ENCODE measurements around the gene SBF2. TPM values are rescaled to one million over a fixed set of nuclear protein-coding genes. Genes with fewer than 3 reads are reported as not detected.

Gene SBF2
- total and polyA plus RNA-seq, 4 donors = 50.3 to 74.2 (median 61.3) TPM

GRCh38 chr11:10162222-10162621, 131.8 kb downstream of the SBF2 start:
- Histone ChIP-seq H3K9me3 (ENCODE audit: control insufficient read depth, insufficient read depth, low read length) (no peaks in the 10 kb centered on the region), H3K27me3 (ENCODE audit: control insufficient read depth, insufficient read depth, low read length) (no peaks in the 10 kb centered on the region), H3K27ac (ENCODE audit: low read depth, low read length) (no peak overlapping the region), H3K4me3 (ENCODE audit: low read depth, low read length) (no peak overlapping the region), H3K4me1 (ENCODE audit: control insufficient read depth, insufficient read depth, low read length) (no peaks in the 10 kb centered on the region), H3K36me3 (ENCODE audit: control insufficient read depth, insufficient read depth, low read length) (no peaks in the 10 kb centered on the region)
- WGBS (ENCODE audit: insufficient coverage) = no CpG with 5 or more reads among the region's 2 CpGs
- DNase-seq (ENCODE audit: low read depth in 4 of 6, low spot score in 6 of 6) = no peak

- H3K27ac ChIP-seq (ENCODE audit: low read depth, low read length) = no peak overlapping the region
- H3K9me3 ChIP-seq (ENCODE audit: control insufficient read depth, insufficient read depth, low read length) = peaks cover 1% of the 10 kb centered on the region
- no peaks in the 10 kb centered on the region for H3K4me1 ChIP-seq (ENCODE audit: control insufficient read depth, insufficient read depth, low read length)
- no peaks in the 10 kb centered on the region for H3K27me3 ChIP-seq (ENCODE audit: control insufficient read depth, insufficient read depth, low read length)
- WGBS (ENCODE audit: insufficient coverage) = no CpG with 5 or more reads among the region's 2 CpGs
- peaks cover 6% of the 10 kb centered on the region for H3K36me3 ChIP-seq (ENCODE audit: control insufficient read depth, insufficient read depth, low read length)
- no peak for DNase-seq (ENCODE audit: low read depth in 4 of 6, low spot score in 6 of 6)
- H3K4me3 ChIP-seq (ENCODE audit: low read depth, low read length) = no peak overlapping the region
Measured at GRCh38 chr11:10160350-10160749, 133.7 kb downstream of the SBF2 start.

- H3K4me1 ChIP-seq (ENCODE audit: control insufficient read depth, insufficient read depth, low read length) = no peaks in the 10 kb centered on the region
- H3K27me3 ChIP-seq (ENCODE audit: control insufficient read depth, insufficient read depth, low read length) = no peaks in the 10 kb centered on the region
- H3K9me3 ChIP-seq (ENCODE audit: control insufficient read depth, insufficient read depth, low read length) = peaks cover 1% of the 10 kb centered on the region
- no peak overlapping the region for H3K4me3 ChIP-seq (ENCODE audit: low read depth, low read length)
- no peak overlapping the region for H3K27ac ChIP-seq (ENCODE audit: low read depth, low read length)
- DNase-seq (ENCODE audit: low read depth in 4 of 6, low spot score in 6 of 6) = no peak
- H3K36me3 ChIP-seq (ENCODE audit: control insufficient read depth, insufficient read depth, low read length) = peaks cover 6% of the 10 kb centered on the region
Measured at GRCh38 chr11:10158461-10158860, 135.6 kb downstream of the SBF2 start.

GRCh38 chr11:10155793-10156490, 138.1 kb downstream of the SBF2 start:
- Histone ChIP-seq H3K9me3 (ENCODE audit: control insufficient read depth, insufficient read depth, low read length) (peaks cover 1% of the 10 kb centered on the region), H3K4me1 (ENCODE audit: control insufficient read depth, insufficient read depth, low read length) (no peaks in the 10 kb centered on the region), H3K36me3 (ENCODE audit: control insufficient read depth, insufficient read depth, low read length) (peaks cover 6% of the 10 kb centered on the region), H3K4me3 (ENCODE audit: low read depth, low read length) (no peak overlapping the region), H3K27ac (ENCODE audit: low read depth, low read length) (no peak overlapping the region), H3K27me3 (ENCODE audit: control insufficient read depth, insufficient read depth, low read length) (no peaks in the 10 kb centered on the region)
- 86% methylated on average over 17 of the region's 17 CpGs for WGBS (ENCODE audit: insufficient coverage)
- no peak for DNase-seq (ENCODE audit: low read depth in 4 of 6, low spot score in 6 of 6)

GRCh38 chr11:10150800-10151199, 143.2 kb downstream of the SBF2 start:
- peaks cover 2% of the 10 kb centered on the region for H3K9me3 ChIP-seq (ENCODE audit: control insufficient read depth, insufficient read depth, low read length)
- no peaks in the 10 kb centered on the region for H3K27me3 ChIP-seq (ENCODE audit: control insufficient read depth, insufficient read depth, low read length)
- no peak overlapping the region for H3K27ac ChIP-seq (ENCODE audit: low read depth, low read length)
- peaks cover 1% of the 10 kb centered on the region for H3K36me3 ChIP-seq (ENCODE audit: control insufficient read depth, insufficient read depth, low read length)
- H3K4me3 ChIP-seq (ENCODE audit: low read depth, low read length) = no peak overlapping the region
- no peak for DNase-seq (ENCODE audit: low read depth in 4 of 6, low spot score in 6 of 6)
- H3K4me1 ChIP-seq (ENCODE audit: control insufficient read depth, insufficient read depth, low read length) = no peaks in the 10 kb centered on the region
- no CpG with 5 or more reads among the region's 2 CpGs for WGBS (ENCODE audit: insufficient coverage)

GRCh38 chr11:10149553-10149952, 144.5 kb downstream of the SBF2 start:
- H3K27ac ChIP-seq (ENCODE audit: low read depth, low read length) = no peak overlapping the region
- no peaks in the 10 kb centered on the region for H3K36me3 ChIP-seq (ENCODE audit: control insufficient read depth, insufficient read depth, low read length)
- H3K4me1 ChIP-seq (ENCODE audit: control insufficient read depth, insufficient read depth, low read length) = no peaks in the 10 kb centered on the region
- no peak for DNase-seq (ENCODE audit: low read depth in 4 of 6, low spot score in 6 of 6)
- peaks cover 2% of the 10 kb centered on the region for H3K9me3 ChIP-seq (ENCODE audit: control insufficient read depth, insufficient read depth, low read length)
- no peaks in the 10 kb centered on the region for H3K27me3 ChIP-seq (ENCODE audit: control insufficient read depth, insufficient read depth, low read length)
- no peak overlapping the region for H3K4me3 ChIP-seq (ENCODE audit: low read depth, low read length)

- H3K27ac ChIP-seq (ENCODE audit: low read depth, low read length) = no peak overlapping the region
- no peaks in the 10 kb centered on the region for H3K27me3 ChIP-seq (ENCODE audit: control insufficient read depth, insufficient read depth, low read length)
- H3K4me3 ChIP-seq (ENCODE audit: low read depth, low read length) = no peak overlapping the region
- H3K4me1 ChIP-seq (ENCODE audit: control insufficient read depth, insufficient read depth, low read length) = no peaks in the 10 kb centered on the region
- peaks cover 2% of the 10 kb centered on the region for H3K9me3 ChIP-seq (ENCODE audit: control insufficient read depth, insufficient read depth, low read length)
- no peak for DNase-seq (ENCODE audit: low read depth in 4 of 6, low spot score in 6 of 6)
- WGBS (ENCODE audit: insufficient coverage) = no CpG with 5 or more reads among the region's 3 CpGs
- no peaks in the 10 kb centered on the region for H3K36me3 ChIP-seq (ENCODE audit: control insufficient read depth, insufficient read depth, low read length)
Measured at GRCh38 chr11:10147195-10147594, 146.8 kb downstream of the SBF2 start.

GRCh38 chr11:10144954-10145353, 149.1 kb downstream of the SBF2 start:
- no peaks in the 10 kb centered on the region for H3K4me1 ChIP-seq (ENCODE audit: control insufficient read depth, insufficient read depth, low read length)
- H3K27me3 ChIP-seq (ENCODE audit: control insufficient read depth, insufficient read depth, low read length) = no peaks in the 10 kb centered on the region
- 90% methylated on average over 4 of the region's 4 CpGs for WGBS (ENCODE audit: insufficient coverage)
- DNase-seq (ENCODE audit: low read depth in 4 of 6, low spot score in 6 of 6) = no peak
- no peak overlapping the region for H3K27ac ChIP-seq (ENCODE audit: low read depth, low read length)
- no peak overlapping the region for H3K4me3 ChIP-seq (ENCODE audit: low read depth, low read length)
- no peaks in the 10 kb centered on the region for H3K36me3 ChIP-seq (ENCODE audit: control insufficient read depth, insufficient read depth, low read length)
- peaks cover 2% of the 10 kb centered on the region for H3K9me3 ChIP-seq (ENCODE audit: control insufficient read depth, insufficient read depth, low read length)

GRCh38 chr11:10139656-10140055, 154.4 kb downstream of the SBF2 start:
- peak in 1 of 6 donors; percentile 5 for DNase-seq (ENCODE audit: low read depth in 4 of 6, low spot score in 6 of 6)
- H3K9me3 ChIP-seq (ENCODE audit: control insufficient read depth, insufficient read depth, low read length) = peaks cover 6% of the 10 kb centered on the region
- WGBS (ENCODE audit: insufficient coverage) = no CpG with 5 or more reads among the region's 2 CpGs
- no peaks in the 10 kb centered on the region for H3K36me3 ChIP-seq (ENCODE audit: control insufficient read depth, insufficient read depth, low read length)
- no peaks in the 10 kb centered on the region for H3K27me3 ChIP-seq (ENCODE audit: control insufficient read depth, insufficient read depth, low read length)
- no peaks in the 10 kb centered on the region for H3K4me1 ChIP-seq (ENCODE audit: control insufficient read depth, insufficient read depth, low read length)
- no peak overlapping the region for H3K27ac ChIP-seq (ENCODE audit: low read depth, low read length)
- H3K4me3 ChIP-seq (ENCODE audit: low read depth, low read length) = no peak overlapping the region

- peak in 1 of 6 donors; percentile 38 for DNase-seq (ENCODE audit: low read depth in 4 of 6, low spot score in 6 of 6)
- Histone ChIP-seq H3K36me3 (ENCODE audit: control insufficient read depth, insufficient read depth, low read length) (no peaks in the 10 kb centered on the region), H3K4me1 (ENCODE audit: control insufficient read depth, insufficient read depth, low read length) (no peaks in the 10 kb centered on the region), H3K27ac (ENCODE audit: low read depth, low read length) (no peak overlapping the region), H3K27me3 (ENCODE audit: control insufficient read depth, insufficient read depth, low read length) (no peaks in the 10 kb centered on the region), H3K9me3 (ENCODE audit: control insufficient read depth, insufficient read depth, low read length) (peaks cover 6% of the 10 kb centered on the region), H3K4me3 (ENCODE audit: low read depth, low read length) (no peak overlapping the region)
- WGBS (ENCODE audit: insufficient coverage) = no CpG with 5 or more reads among the region's 3 CpGs
Measured at GRCh38 chr11:10139143-10139542, 154.9 kb downstream of the SBF2 start.

All from spinal cord (tissue), 10 donors.